Activated CD8-positive, alpha-beta memory T cell treated with anti-CD3 and anti-CD28 coated beads for 1 hour (primary cell): ENCODE data around the gene MSL2.
"Not testable (repeated sequence)": the region's sequence is repeated elsewhere in the genome, so short reads cannot be mapped to it uniquely, and the experiment has no call there.

Experiments
- DNase-seq, 2 donors: peaks; one replicate each; pipeline ENCODE4 v3.0.0-alpha.2; 2020; ENCODE audit warnings: low read depth in 1 of 2; ENCODE audit errors: extremely low read depth in 1 of 2

MSL2 gene

DNA sequence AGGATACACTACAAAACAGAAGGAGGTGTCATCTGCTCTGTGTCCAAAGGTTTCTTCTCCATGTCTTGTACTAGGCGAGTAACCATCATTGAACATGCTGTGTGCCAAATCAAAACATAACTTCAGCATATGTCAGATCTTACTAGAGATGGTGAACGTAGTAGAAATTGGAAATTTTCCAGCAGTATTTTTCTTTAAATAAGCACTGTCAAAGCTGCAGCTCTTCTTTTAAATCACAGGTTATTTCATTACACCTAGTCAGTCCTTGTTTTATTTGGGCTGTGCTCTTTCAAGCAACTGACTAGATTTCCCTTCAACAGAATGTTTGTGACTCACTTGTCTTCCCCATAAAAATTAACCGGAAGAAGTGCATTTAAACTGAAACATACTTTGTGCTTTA lies 46.5 kb downstream of the MSL2 start:
- DNase-seq: no peak

DNA sequence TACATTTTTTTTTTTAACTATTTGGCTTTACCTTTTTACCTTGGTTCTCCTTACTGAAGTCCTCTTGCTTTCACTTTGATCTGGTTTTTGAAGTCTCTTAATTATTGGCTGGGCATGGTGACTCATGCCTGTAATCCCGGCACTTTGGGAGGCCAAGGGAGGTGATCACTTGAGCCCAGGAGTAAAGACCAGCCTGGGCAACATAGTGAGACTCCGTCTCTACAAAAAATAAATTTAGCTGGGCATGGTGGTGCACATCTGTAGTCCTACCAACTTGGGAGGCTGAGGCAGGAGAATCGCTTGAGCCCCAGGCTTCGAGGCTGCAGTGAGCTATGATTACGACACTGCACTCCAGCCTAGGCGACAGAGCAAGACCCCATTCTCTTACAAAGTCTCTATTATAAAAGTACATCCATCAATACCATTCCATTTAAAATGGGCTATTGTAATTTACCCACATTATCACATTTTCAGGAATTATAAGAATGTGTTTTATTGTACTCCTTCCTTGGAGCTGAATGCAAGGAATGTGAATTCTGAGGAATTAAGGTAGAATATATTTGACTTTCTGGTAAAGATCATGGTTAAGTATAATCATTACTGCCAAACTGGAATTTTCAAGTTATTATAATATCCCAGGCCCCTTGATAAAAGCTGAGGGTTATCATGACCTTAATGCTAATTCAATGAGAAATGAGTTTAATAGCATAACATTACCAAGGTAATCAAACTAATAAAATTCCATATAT lies 49.0 kb downstream of the MSL2 start:
- DNase-seq: no peak

DNA sequence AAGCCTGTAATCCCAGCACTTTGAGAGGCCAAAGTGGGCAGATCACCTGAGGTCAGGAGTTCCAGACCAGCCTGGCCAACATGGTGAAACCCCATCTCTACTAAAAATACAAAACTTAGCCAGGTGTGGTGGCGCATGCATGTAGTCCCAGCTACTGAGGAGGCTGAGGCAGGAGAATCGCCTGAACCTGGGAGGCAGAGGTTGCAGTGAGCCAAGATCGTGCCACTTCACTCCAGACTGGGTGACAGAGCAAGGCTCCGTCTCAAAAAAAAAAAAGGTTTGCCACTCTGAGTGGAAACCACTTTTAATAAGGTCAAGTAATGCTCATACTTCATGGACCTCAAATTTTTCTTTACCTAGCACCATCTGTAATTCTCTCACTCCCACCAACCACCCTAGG lies 51.7 kb downstream of the MSL2 start:
- DNase-seq: not testable (repeated sequence)

DNA sequence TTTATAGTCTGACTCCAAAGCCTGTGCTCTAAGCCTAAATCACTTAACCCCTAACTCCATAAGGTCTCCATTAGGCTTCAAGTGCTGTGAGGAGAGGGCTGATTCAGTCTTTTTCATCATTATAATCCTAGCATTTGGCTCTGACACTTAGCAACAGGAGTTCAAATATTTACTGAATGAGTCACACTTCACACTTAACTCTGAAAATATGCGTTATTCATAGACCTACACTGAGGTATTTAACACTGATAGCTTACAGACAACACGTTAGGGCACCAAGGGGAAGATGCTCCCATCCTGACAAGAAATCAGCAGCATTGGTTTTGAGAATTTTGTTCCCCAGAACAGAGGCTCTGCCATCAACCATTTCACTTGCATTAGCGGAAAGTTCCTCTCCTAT lies 53.5 kb downstream of the MSL2 start:
- DNase-seq: no peak

DNA sequence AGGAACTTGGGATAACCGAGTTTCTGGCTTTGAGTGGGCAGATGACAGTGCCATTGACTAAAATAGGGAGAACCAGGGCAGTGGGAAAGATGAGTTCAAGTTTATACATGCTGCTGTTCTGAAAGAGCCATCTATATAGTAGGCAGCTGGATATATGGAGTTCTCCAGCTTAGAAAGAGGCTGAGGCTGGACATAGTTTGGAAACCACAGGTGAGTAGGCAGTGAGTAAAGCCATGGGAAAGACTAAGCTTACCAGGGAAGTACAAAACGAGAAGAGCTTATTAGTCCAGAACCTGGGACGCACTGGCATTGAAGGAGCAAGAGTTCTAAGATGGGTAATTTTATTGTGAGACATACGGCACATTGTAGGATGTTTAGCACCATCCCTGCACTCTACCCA lies 54.2 kb downstream of the MSL2 start:
- DNase-seq: no peak

DNA sequence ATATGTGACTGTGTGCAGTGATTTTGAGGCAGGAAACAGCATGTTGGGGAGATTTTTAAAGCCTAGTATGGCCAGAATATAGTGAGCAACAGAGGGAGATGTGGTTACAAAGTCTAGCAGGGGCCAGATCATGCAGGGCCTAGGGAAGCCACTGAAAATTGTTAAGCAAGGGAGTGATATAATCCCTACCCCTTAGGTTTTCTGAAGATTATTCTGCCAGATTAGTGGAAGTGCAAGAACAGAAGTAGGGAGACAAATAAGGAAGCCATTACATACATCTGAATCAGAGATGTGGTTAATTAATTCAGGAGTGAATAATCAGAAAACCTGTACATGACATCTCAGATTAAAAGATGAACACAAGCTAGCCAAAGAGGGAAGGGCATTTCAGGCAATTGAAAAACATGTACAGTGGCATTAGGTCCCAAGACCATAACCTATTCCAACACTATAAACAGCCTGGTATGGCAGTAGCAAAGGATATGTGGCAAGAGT lies 54.8 kb downstream of the MSL2 start:
- DNase-seq: no peak

DNA sequence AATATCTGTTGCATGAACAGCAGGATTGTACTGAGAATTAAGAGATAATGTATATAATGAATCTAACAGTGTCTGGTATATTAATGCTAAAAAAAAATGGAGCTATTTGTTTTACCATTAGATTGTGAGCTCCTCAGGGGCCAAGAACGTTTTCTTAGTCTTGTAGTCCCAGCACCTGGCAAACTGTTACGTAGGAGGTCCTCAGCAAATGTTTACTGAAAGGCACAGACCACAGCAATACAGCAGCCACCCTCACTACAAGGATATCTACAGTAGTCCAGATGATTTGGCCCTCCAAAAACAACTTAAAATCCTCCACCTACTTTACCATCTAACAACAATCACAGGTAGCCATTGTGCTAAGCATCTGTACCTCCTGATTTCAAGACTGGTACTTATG lies 59.7 kb downstream of the MSL2 start:
- DNase-seq: no peak

DNA sequence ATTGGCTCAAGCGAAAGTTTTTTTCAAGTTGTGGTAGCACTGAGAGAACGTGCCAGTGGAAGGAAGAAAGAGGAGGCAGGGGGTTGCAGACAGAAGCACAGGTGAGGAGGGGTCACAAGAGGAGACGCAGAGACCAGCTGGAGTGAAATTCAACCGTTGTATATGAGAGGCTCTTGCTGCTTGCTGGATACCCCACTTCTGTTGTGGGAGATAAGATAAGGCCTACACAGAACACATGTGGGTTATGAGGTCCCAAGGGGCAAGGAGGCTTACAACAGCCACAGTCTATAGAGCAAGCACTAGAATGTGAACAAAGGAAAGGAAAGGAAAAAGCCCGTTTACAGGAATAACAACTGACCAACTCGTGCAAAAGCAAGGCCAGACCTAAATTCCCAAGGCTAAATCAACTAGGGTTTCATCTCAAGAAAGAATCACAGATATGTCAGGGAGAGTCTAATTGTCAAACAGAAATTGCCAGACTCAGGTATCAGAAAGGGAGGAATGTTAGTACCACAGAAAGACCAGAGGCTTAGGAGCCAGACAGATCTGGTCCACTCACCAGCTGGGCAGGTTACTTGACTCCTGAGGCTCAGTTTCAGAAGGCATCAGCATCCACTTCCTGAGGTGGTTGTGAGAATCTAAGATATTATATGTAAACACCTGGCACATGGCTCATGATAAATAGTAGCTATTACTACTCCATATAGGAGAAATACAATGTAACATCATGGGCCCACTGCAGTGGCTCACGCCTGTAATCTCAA lies 60.9 kb downstream of the MSL2 start:
- no peak for DNase-seq

DNA sequence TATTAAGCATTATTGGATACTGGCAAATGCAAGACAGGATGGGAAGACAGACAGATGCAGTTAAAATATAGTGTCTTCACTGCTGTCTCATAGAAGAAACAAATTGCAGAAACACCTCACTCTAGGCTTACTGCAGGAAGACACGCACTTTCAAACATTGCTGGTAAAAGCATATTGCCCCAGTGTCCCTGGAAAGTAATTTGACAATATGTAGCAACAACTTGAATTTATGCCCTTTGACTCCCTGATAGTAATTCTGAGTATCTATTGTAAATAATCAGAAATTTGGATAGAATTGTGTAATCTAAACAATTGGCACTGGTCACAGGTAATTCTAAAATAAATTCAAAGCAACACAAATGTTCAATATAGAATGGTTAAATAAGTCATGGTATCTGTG lies 62.0 kb downstream of the MSL2 start:
- no peak for DNase-seq

DNA sequence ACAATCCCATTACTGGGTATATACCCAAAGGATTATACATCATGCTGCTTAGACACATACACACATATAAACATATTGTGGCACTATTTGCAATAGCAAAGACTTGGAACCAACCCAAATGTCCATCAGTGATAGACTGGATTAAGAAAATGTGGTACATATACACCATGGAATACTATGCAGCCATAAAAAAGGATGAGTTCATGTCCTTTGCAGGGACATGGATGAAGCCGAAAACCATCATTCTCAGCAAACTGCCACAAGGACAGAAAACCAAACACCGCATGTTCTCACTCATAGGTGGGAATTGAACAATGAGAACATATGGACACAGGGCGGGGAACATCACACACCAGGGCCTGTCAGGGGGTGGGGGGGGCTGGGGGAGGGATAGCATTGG lies 64.5 kb downstream of the MSL2 start:
- not testable (repeated sequence) for DNase-seq

DNA sequence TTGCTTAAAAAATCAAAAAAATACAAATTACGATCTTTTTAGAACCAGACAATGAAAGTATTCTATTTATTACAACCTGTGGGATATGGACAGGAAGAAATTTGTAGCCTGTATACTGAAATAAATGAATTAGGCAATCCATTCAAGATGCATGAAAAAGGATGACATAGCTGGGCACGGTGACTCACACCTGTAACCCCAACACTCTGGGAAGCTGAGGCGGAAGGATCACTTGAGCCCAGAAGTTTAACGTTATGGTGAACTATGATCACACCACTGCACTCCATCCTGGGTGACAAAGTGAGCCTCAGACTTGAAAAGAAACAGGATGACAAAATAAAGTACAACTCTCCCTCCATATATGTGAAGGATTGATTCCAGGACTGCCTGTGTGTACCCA lies 74.1 kb downstream of the MSL2 start:
- DNase-seq: no peak

DNA sequence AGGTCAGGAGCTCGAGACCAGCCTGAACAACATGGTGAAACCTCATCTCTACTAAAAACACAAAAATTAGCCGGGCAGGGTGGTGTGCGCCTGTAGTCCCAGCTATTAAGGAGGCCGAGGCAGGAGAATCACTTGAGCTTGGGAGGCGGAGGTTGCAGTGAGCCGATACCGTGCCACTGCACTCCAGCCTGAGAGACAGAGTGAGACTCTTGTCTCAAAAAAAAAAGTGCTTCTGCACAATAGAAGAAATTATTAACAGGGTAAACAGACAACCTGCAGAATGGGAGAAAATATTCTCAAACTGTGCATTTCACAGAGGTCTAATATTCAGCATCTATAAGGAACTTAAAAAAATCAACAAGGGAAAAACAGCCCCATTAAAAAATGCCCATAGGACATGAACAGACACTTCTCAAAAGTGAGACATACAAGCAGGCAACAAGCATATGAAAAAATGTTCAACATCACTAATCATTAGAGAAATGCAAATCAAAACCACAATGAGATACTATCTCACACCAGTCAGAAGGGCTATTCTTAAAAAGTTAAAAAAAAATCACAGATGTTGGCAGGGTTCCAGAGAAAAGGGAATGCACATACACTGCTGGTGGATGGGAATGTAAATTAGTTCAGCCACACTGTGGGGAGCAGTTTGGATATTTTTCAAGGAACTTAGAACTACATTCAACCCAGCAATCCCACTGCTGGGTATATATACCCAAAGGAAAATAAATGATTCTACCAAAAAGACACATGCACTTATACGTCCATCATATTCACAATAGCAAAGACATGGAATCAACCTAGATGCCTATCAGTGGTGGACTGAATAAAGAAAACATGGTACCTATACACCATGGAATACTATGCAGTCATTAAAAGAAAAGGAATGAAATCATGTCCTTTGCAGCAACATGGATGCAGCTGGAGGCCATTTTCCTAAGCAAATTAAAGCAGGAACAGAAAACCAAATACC lies 75.5 kb downstream of the MSL2 start:
- no peak for DNase-seq

DNA sequence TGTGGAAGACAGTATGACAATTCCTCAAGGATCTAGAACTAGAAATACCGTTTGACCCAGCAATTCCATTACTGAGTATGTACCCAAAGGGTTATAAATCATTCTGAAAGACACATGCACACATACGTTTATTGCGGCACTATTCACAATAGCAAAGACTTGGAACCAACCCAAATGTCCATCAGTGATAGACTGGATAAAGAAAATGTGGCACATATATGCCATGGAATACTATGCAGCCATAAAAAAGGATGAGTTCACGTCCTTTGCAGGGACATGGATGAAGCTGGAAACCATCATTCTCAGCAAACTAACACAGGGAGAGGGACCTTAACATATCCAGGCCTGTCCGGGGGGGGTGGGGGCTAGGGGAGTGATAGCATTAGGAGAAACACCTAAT lies 76.4 kb downstream of the MSL2 start:
- DNase-seq: not testable (repeated sequence)

DNA sequence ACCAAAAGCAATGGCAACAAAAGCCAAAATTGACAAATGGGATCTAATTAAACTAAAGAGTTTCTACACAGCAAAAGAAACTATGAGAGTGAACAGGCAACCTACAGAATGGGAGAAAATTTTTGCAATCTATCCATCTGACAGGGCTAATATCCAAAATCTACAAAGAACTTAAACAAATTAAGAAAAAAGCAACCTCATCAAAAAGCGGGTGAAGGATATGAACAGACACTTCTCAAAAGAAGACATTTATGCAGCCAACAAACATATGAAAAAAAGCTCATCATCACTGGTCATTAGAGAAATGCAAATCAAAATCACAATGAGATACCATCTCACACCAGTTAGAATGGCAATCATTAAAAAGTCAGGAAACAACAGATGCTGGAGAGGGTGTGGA lies 76.8 kb downstream of the MSL2 start:
- DNase-seq: not testable (repeated sequence)

DNA sequence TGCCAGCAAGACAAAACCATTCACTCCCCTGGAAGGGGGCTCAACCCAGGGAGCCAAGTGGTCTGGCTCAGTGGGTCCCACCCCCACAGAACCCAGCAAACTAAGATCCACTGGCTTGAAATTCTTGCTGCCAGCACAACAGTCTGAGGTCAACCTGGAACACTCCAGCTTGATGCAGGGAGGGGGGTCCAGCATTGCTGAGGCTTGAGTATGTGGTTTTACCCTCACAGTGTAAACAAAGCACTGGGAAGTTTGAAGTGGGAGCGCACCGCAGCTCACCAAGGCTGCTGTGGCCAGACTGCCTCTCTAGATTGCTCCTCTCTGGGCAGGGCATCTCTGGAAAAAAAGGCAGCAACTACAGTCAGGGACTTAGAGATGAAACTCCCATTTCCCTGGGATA lies 81.7 kb downstream of the MSL2 start:
- DNase-seq: no peak

DNA sequence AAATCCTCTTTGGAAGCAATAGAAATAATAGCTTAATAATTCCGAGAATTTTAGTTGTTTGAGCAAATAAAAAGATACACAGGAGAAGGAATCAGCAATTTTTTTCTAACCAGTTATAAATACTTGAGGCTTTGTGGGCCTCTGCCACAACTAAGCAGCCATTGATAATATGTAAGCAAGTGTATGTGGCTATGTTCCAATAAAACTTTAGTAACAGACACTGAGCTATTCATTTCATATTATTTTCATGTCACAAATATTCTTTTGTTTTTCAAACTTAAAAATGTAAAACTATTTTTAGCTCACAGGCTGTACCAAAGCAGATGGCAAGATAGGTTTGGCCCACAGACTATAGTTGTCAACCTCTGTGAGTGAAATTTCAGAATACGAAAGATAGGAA lies 85.7 kb downstream of the MSL2 start:
- no peak for DNase-seq

DNA sequence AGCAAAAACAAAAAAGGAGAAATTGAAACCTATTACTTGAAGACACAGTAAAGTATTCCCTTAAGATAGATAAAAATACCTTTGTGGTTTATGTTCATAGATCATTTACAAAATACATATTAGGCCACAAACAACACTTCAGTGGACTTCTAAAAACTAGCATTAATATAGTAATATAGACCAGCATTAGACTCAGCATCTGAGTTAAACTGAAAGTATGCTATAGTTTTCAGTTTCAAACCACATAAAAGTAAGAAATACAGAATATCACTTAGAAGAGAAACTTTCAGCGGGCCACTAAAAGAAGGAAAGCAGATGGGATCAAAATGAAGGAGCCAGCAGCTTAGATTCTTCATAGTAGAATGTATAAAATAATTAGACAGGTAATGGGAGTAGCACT lies 86.6 kb downstream of the MSL2 start:
- DNase-seq: no peak

DNA sequence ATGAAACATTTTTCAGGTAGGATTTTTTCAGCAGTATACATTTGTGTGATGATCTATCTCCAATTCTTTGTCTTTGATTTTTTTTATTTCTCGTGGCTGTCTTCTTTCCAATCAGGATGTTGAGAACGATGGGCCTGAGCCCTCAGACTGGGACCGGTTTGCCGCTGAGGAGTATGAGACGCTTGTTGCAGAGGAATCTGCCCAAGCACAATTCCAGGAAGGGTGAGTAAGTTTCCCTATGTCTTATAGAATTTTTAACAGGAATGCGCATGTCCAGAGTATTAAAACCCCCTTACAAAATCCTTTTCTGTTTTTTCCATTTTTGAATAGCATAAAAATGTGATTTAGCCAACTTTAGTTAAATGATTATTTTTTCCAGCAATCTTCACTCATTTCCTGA lies 90.0 kb downstream of the MSL2 start:
- no peak for DNase-seq

DNA sequence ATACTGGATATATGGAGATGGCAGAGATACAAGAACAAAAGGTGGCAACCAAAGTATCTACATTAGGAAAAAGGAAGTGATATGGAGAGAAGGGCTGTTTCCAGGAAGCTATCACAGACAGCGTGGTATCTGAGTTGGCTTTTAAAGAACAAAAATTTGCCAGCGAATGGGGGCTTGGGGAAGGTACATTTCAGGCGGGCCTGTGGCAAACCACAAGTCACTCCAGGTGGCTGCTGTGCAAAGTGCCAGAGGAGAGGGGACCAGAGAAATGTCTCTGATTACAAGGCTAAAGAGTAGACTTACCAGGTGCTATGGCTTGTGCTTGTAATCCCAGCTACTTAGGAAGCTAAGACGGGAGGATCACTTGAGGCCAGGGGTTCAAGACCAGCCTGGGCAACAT lies 91.1 kb downstream of the MSL2 start:
- no peak for DNase-seq
